Ovary (tissue), 3 donors: ENCODE data around the gene CDC20B.

Experiments
- CTCF ChIP-seq, 3 donors: fragments of 450-650 bp in 2 of 3; fragments of 200-600 bp in 1 of 3; IDR thresholded peaks; one replicate each; pipeline versions ENCODE4 v1.5.1 to v1.8.0; 2016 to 2022; ENCODE audit warnings: antibody characterized with exemption in 3 of 3, mild to moderate bottlenecking in 1 of 3
- EP300 ChIP-seq: sonication (generic); formaldehyde crosslinking; IDR thresholded peaks from one replicate; pipeline ENCODE4 v1.6.1; 2017; ENCODE audit warnings: antibody characterized with exemption
- POLR2A ChIP-seq: fragments of 450-650 bp; IDR thresholded peaks from one replicate; pipeline ENCODE4 v1.6.1; 2017; ENCODE audit warnings: antibody characterized with exemption, mild to moderate bottlenecking, moderate library complexity
- donor health status: DM: no; HTN: no; CAD: no.

- TF ChIP-seq POLR2A (no peak), CTCF (IDR thresholded peaks at IDR 0.05) (no peak), EP300 (no peak)
Observed at GRCh38 chr5:55175781-55176175, 2.8 kb upstream of the CDC20B start.
